PC-9 (cell line): ENCODE measurements around the gene MTCL1. TPM values are rescaled to one million over a fixed set of nuclear protein-coding genes. Genes with fewer than 3 reads are reported as not detected.

Experiments used
- BruUV-seq: library from RNA; stranded (reverse); fragments of 400-500 nt; replicated peaks from 2 replicates; lab custom pipeline; 2021; lab: Mats Ljungman, UMichigan
- CTCF ChIA-PET: fragments of 300-600 bp; sonication (Branson Sonifier 250); formaldehyde crosslinking; loops from one replicate; lab custom pipeline; 2022; ENCODE audit warnings: antibody characterized with exemption; lab: Charles Lee
- POLR2A ChIA-PET: fragments of 300-600 bp; sonication (Branson Sonifier 250); formaldehyde crosslinking; loops from one replicate; lab custom pipeline; 2022; ENCODE audit warnings: antibody characterized with exemption; ENCODE audit not compliant: unreplicated experiment; lab: Charles Lee
- DNase-seq, 2 experiments: peaks; one replicate each; pipeline versions ENCODE4 v3.0.0 to v3.0.0-alpha.2; 2015 to 2022; ENCODE audit warnings: mixed read lengths in 1 of 2
- H2AFZ ChIP-seq: fragments of 200-600 bp; sonication (generic); 2 replicates; pipeline ENCODE4 v1.8.1; 2017; ENCODE audit warnings: antibody characterized with exemption
- H3F3A ChIP-seq: fragments of 200-600 bp; sonication (generic); 2 replicates; pipeline ENCODE4 v1.8.1; 2017; ENCODE audit warnings: antibody characterized with exemption, mild to moderate bottlenecking, low read depth; ENCODE audit not compliant: insufficient read depth
- H3K27ac ChIP-seq: fragments of 200-600 bp; sonication (generic); 2 replicates; pipeline ENCODE4 v1.6.1; 2016; ENCODE audit warnings: mixed run types
- H3K27me3 ChIP-seq: fragments of 200-600 bp; sonication (generic); 2 replicates; pipeline ENCODE4 v1.6.1; 2016; ENCODE audit warnings: low read depth, mixed run types; ENCODE audit not compliant: insufficient read depth
- H3K36me3 ChIP-seq: fragments of 200-600 bp; sonication (generic); 2 replicates; pipeline ENCODE4 v1.6.1; 2016; ENCODE audit warnings: low read depth, mixed run types
- H3K4me1 ChIP-seq: fragments of 200-600 bp; sonication (generic); replicated peaks from 2 replicates; pipeline ENCODE4 v1.6.1; 2016; ENCODE audit warnings: mixed run types; ENCODE audit not compliant: insufficient read depth
- H3K4me2 ChIP-seq: fragments of 200-600 bp; sonication (generic); 2 replicates; pipeline ENCODE4 v1.6.1; 2017; ENCODE audit warnings: mixed run types
- H3K4me3 ChIP-seq: fragments of 200-600 bp; sonication (generic); 2 replicates; pipeline ENCODE4 v1.6.1; 2016; ENCODE audit warnings: mixed run types
- H3K79me2 ChIP-seq: fragments of 200-600 bp; sonication (generic); 2 replicates; pipeline ENCODE4 v1.6.1; 2017; ENCODE audit warnings: low read depth, mixed run types
- H3K9me2 ChIP-seq: fragments of 200-600 bp; sonication (generic); 2 replicates; pipeline ENCODE4 v1.8.1; 2017; ENCODE audit warnings: mild to moderate bottlenecking; ENCODE audit not compliant: insufficient read depth
- H3K9me3 ChIP-seq: fragments of 200-600 bp; sonication (generic); 2 replicates; pipeline ENCODE4 v1.8.1; 2016; ENCODE audit warnings: low read depth; ENCODE audit not compliant: insufficient read depth
- H4K20me1 ChIP-seq: fragments of 200-600 bp; sonication (generic); 2 replicates; pipeline ENCODE4 v1.8.1; 2017; ENCODE audit not compliant: insufficient read depth
- CTCF ChIP-seq: fragments of 200-600 bp; sonication (generic); conservative IDR thresholded peaks from 2 replicates; pipeline ENCODE4 v1.6.1; 2017; ENCODE audit warnings: mixed run types, antibody characterized with exemption, mild to moderate bottlenecking, moderate library complexity
- EZH2 ChIP-seq: fragments of 200-600 bp; sonication (generic); IDR thresholded peaks from 2 replicates; pipeline ENCODE4 v1.8.0; 2017; ENCODE audit warnings: antibody characterized with exemption, low read depth
- intact Hi-C: fragments of 100-400 bp; cut with micrococcal nuclease; formaldehyde crosslinking; loops from one replicate; pipeline ENCODE4 v1.10.0; 2022; ENCODE audit not compliant: unreplicated experiment
- total RNA-seq: library from RNA; stranded (reverse); gene quantifications from 2 replicates; pipeline ENCODE4 v1.2.3, GENCODE V29; 2021

Gene MTCL1
- total RNA-seq, 1 experiment from 2014 or later, result 29.6 TPM

DNA sequence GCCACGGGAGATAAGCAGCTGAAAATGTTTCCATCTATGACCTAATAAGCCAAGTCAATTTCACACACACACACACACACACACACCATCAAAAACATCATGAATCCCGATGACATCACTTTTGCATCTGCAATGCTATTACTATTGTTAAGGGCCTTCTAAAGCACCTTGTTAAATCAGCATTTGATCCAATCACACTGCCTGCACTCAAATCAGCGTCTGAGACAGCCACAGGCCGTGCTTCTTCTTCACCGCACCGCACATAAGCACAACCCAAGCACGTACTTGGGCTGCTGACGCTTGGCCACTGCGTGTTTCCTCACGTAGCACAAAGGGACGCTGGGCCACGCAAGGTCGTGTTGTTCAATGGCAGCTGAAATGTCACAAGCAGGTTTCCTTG lies 15.8 kb upstream of the MTCL1 start:
- H4K20me1 ChIP-seq, result no peaks in the 10 kb centered on the region
- no peaks in the 10 kb centered on the region for H3K9me2 ChIP-seq
- H3K79me2 ChIP-seq, result no peaks in the 10 kb centered on the region
- H3K27ac ChIP-seq, result no peak overlapping the region
- no peak overlapping the region for H2AFZ ChIP-seq
- no peak overlapping the region for H3K4me3 ChIP-seq
- ChIA-PET POLR2A (no interaction called here), CTCF (interaction anchor here (0.6 kb wide), 1 partner anchor 303 kb away, joined by 7 read pairs; no protein-coding TSS in a partner anchor)
- H3K27me3 ChIP-seq, result no peaks in the 10 kb centered on the region
- H3K36me3 ChIP-seq, result no peaks in the 10 kb centered on the region
- no TSS peak for BruUV-seq
- intact Hi-C loops, result no loop called here
- H3F3A ChIP-seq, result no peaks in the 10 kb centered on the region
- no peak for DNase-seq
- H3K4me2 ChIP-seq, result no peak overlapping the region
- no peaks in the 10 kb centered on the region for H3K9me3 ChIP-seq
- no peak for TF ChIP-seq CTCF
- no peak for TF ChIP-seq EZH2
- H3K4me1 ChIP-seq, result no peaks in the 10 kb centered on the region

- no peaks in the 10 kb centered on the region for H3K79me2 ChIP-seq
- H3K9me2 ChIP-seq, result no peaks in the 10 kb centered on the region
- H3K27ac ChIP-seq, result no peak overlapping the region
- intact Hi-C loops, result loop anchor here (5.0 kb wide), 1 partner anchor 38 kb away; no protein-coding TSS in a partner anchor
- H2AFZ ChIP-seq, result no peak overlapping the region
- H3K27me3 ChIP-seq, result no peaks in the 10 kb centered on the region
- POLR2A ChIA-PET, result no interaction called here
- no peaks in the 10 kb centered on the region for H4K20me1 ChIP-seq
- CTCF ChIA-PET, result interaction anchor here (0.6 kb wide), 1 partner anchor 403 kb away, joined by 3 read pairs; no protein-coding TSS in a partner anchor
- H3K9me3 ChIP-seq, result no peaks in the 10 kb centered on the region
- TF ChIP-seq EZH2, result no peak
- TF ChIP-seq CTCF, result no peak
- BruUV-seq, result no TSS peak
- no peak overlapping the region for H3K4me3 ChIP-seq
- H3K36me3 ChIP-seq, result no peaks in the 10 kb centered on the region
- no peaks in the 10 kb centered on the region for H3F3A ChIP-seq
- no peaks in the 10 kb centered on the region for H3K4me1 ChIP-seq
- DNase-seq, result no peak
- H3K4me2 ChIP-seq, result no peak overlapping the region
These were observed 10.5 kb upstream of the MTCL1 start for GRCh38 chr18:8694891-8695290.

DNA sequence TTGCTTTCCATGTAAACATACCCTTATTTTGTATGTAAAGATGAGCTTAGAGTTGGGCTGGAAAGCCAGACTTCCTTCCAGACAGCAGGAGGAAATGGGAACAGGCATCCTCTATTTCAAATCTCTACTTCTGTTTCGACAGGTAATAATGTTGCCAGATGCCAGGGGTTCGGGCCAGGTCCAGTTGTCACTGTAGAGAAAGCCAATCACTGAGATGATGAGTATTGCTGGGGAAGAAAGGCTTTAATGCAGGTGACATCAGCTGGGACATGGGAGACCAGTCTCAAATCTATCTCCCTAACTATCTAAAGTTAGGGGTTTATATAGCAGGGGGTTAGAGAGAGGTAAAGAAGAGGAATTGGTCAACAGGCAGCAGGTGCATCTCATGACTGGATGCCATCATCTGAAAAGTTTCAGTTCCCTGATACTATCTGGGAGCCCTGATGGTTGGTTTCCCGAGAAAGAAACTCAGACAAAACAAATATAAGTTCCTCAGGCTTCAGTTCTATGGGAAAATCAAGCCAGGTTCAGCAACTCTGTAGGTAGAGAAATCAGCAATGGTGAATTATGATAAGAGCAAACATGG lies 9.3 kb upstream of the MTCL1 start:
- Histone ChIP-seq H3K4me3 (no peak overlapping the region), H3K27ac (no peak overlapping the region), H3K27me3 (no peaks in the 10 kb centered on the region), H4K20me1 (no peaks in the 10 kb centered on the region), H3K4me1 (no peaks in the 10 kb centered on the region), H3K9me2 (no peaks in the 10 kb centered on the region), H3K4me2 (no peak overlapping the region), H3K36me3 (no peaks in the 10 kb centered on the region), H3F3A (no peaks in the 10 kb centered on the region), H3K79me2 (no peaks in the 10 kb centered on the region), H3K9me3 (no peaks in the 10 kb centered on the region), H2AFZ (no peak overlapping the region)
- POLR2A ChIA-PET, result interaction anchor here (0.7 kb wide), 1 partner anchor 146 kb away, joined by 6 read pairs; no protein-coding TSS in a partner anchor
- CTCF ChIA-PET, result interaction anchor here (0.8 to 1.2 kb wide), 4 partner anchors 9 to 311 kb away, joined by 5 to 16 read pairs (median 6); no protein-coding TSS in a partner anchor
- TF ChIP-seq EZH2, result no peak
- TF ChIP-seq CTCF, result no peak
- intact Hi-C loops, result loop anchor here (1.0 to 5.0 kb wide), 2 partner anchors 39 to 286 kb away; no protein-coding TSS in a partner anchor
- DNase-seq, result no peak
- BruUV-seq, result no TSS peak
